ENCODE measurements around the gene CERKL.
A peak's percentile ranks its signal among the peaks of the same experiment; 100 is the strongest.

Gene CERKL

GRCh38 chr2:181573140-181573736 lies 83.7 kb downstream of the CERKL start:
- no peak for DNase-seq
- H3K27me3 Mint-ChIP-seq (ENCODE audit: low read depth, poor library complexity), result peaks cover 3% of the 10 kb centered on the region
- H3K4me3 Mint-ChIP-seq, result no peak overlapping the region
- no peaks in the 10 kb centered on the region for H3K36me3 Mint-ChIP-seq (ENCODE audit: low read depth)
- TF ChIP-seq, protein P1, sequence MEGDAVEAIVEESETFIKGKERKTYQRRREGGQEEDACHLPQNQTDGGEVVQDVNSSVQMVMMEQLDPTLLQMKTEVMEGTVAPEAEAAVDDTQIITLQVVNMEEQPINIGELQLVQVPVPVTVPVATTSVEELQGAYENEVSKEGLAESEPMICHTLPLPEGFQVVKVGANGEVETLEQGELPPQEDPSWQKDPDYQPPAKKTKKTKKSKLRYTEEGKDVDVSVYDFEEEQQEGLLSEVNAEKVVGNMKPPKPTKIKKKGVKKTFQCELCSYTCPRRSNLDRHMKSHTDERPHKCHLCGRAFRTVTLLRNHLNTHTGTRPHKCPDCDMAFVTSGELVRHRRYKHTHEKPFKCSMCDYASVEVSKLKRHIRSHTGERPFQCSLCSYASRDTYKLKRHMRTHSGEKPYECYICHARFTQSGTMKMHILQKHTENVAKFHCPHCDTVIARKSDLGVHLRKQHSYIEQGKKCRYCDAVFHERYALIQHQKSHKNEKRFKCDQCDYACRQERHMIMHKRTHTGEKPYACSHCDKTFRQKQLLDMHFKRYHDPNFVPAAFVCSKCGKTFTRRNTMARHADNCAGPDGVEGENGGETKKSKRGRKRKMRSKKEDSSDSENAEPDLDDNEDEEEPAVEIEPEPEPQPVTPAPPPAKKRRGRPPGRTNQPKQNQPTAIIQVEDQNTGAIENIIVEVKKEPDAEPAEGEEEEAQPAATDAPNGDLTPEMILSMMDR (IDR thresholded peaks at IDR 0.05), result peak; percentile 51
- no peak overlapping the region for H3K27ac Mint-ChIP-seq
- H3K9me3 Mint-ChIP-seq, result no peaks in the 10 kb centered on the region
- H3K4me1 Mint-ChIP-seq, result peaks cover 7% of the 10 kb centered on the region

DNA sequence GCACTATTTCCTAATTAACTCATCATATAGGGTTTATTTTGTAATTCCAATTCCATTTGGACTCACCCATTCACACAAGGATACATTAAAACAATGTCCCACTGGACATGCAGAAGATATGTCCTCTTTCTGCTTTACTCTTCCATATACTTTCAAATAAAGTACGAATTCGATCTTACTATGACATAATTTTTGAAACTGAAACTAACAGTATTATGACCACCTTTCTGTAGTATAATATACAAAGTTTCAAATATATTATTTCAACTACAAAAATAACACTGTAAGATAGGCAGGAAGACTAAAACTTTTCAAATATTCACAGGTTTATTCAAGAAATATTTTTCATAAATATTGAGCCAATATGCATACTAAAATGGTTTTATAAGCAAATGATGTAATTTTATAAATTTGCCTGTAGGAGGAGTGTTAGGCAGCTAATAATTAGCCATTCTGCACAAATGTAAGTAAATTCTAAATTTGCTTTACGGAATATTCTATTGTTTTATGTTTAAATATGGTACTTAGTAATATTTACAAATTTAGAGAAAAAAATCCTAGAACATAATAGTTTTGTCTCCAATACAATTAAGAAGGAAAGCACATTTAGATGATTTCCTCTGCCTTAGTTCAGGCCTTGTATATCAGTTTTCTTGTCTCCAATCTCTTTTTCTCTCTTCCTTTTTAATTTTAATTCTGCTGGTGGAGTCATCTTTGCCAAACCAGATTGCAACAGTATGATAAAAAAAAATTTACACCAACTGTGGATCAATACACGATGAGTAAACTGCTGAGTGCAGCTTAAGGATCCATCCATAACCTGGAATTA lies 85.9 kb downstream of the CERKL start:
- no peaks in the 10 kb centered on the region for H3K36me3 Mint-ChIP-seq (ENCODE audit: low read depth)
- TF ChIP-seq, protein P1 (IDR thresholded peaks at IDR 0.05), result no peak
- peaks cover 3% of the 10 kb centered on the region for H3K27me3 Mint-ChIP-seq (ENCODE audit: low read depth, poor library complexity)
- H3K27ac Mint-ChIP-seq, result no peak overlapping the region
- H3K9me3 Mint-ChIP-seq, result no peaks in the 10 kb centered on the region
- no peak for DNase-seq
- H3K4me1 Mint-ChIP-seq, result peaks cover 7% of the 10 kb centered on the region
- no peak overlapping the region for H3K4me3 Mint-ChIP-seq

DNA sequence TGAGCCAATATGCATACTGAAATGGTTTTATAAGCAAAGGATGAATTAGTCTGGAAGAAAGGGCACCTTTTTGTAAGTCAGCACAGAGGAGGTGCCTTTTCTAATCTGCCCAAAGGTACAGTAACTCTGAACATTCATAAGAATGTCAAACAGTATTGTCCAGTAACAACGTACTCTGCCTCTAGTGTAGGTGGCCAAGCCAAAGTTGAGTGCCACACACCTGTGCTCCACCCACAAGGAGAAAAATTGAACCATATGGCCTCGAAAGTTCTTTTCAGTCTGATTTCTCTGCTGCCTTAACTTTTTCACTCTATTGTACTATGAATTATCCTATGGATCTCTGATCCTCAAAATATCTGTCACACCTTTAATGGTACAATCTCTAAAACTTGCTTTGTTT lies 86.8 kb downstream of the CERKL start:
- Mint-ChIP-seq H3K27ac (no peak overlapping the region), H3K27me3 (ENCODE audit: low read depth, poor library complexity) (peaks cover 3% of the 10 kb centered on the region), H3K9me3 (no peaks in the 10 kb centered on the region), H3K36me3 (ENCODE audit: low read depth) (no peaks in the 10 kb centered on the region), H3K4me3 (no peak overlapping the region), H3K4me1 (peaks cover 7% of the 10 kb centered on the region)
- TF ChIP-seq, protein P1 (IDR thresholded peaks at IDR 0.05), result no peak
- DNase-seq, result no peak

GRCh38 chr2:181566334-181567032 lies 90.4 kb downstream of the CERKL start:
- H3K4me1 Mint-ChIP-seq, result no peaks in the 10 kb centered on the region
- TF ChIP-seq, protein P1 (IDR thresholded peaks at IDR 0.05), result no peak
- no peaks in the 10 kb centered on the region for H3K9me3 Mint-ChIP-seq
- no peaks in the 10 kb centered on the region for H3K36me3 Mint-ChIP-seq (ENCODE audit: low read depth)
- no peak overlapping the region for H3K4me3 Mint-ChIP-seq
- DNase-seq, result no peak
- H3K27me3 Mint-ChIP-seq (ENCODE audit: low read depth, poor library complexity), result peaks cover 3% of the 10 kb centered on the region
- no peak overlapping the region for H3K27ac Mint-ChIP-seq

DNA sequence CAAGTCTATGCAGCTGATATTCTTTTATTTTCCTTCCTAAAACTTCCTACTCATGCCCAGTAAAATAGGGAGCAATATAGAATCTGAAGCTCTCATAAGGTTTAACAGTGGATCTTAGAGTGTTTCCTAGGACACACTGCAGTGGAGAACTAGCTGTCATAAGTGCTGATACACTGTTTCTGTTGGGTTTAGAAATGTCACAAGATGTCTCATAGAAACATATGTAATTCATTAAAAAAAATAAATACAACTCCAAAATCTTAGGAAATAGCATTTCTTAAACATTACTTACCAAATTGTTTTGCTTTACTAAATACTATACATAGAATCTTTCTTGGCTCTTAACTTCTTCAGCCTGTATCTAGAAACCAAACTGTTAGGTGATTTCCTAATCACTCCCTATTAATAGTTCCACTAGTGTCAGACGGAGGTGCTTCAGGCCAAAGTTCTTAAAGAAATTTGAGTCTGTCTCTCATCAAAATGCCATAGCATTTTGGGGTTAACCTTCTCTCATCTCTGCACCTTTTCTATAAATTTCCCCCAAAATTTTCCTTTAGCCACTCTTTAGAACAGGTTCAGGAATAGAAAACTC lies 93.7 kb downstream of the CERKL start:
- H3K27ac Mint-ChIP-seq, result no peak overlapping the region
- H3K4me3 Mint-ChIP-seq, result no peak overlapping the region
- no peaks in the 10 kb centered on the region for H3K27me3 Mint-ChIP-seq (ENCODE audit: low read depth, poor library complexity)
- TF ChIP-seq, protein P1 (IDR thresholded peaks at IDR 0.05), result no peak
- H3K9me3 Mint-ChIP-seq, result no peaks in the 10 kb centered on the region
- H3K36me3 Mint-ChIP-seq (ENCODE audit: low read depth), result no peaks in the 10 kb centered on the region
- H3K4me1 Mint-ChIP-seq, result no peaks in the 10 kb centered on the region
- DNase-seq, result no peak

All from nephron progenitor cell (in vitro differentiated cells).